NCI-H2196 treated with DMSO at 0.1 percent for 48 hours (cell line): ENCODE data around the gene MAPKAPK3.
"Not testable (repeated sequence)": the region's sequence is repeated elsewhere in the genome, so short reads cannot be mapped to it uniquely, and the experiment has no call there.

Experiments used
- DNase-seq: peaks from one replicate; lab custom pipeline; 2025; ENCODE audit not compliant: unreplicated experiment; lab: John Stamatoyannopoulos, UW

The MAPKAPK3 gene

GRCh38 chr3:50652709-50653108 is 35.8 kb downstream of the MAPKAPK3 start:
- DNase-seq, result no peak

GRCh38 chr3:50653937-50654595 is 37.1 kb downstream of the MAPKAPK3 start:
- no peak for DNase-seq

- no peak for DNase-seq
Observed at GRCh38 chr3:50655009-50655830, 38.3 kb downstream of the MAPKAPK3 start.

- DNase-seq, result no peak
Observed at GRCh38 chr3:50656417-50657195, 39.7 kb downstream of the MAPKAPK3 start.

GRCh38 chr3:50657407-50657806 is 40.5 kb downstream of the MAPKAPK3 start:
- no peak for DNase-seq

- DNase-seq, result no peak
Observed at GRCh38 chr3:50657816-50658215, 40.9 kb downstream of the MAPKAPK3 start.

GRCh38 chr3:50658416-50658815 is 41.5 kb downstream of the MAPKAPK3 start:
- no peak for DNase-seq

- DNase-seq, result no peak
Observed at GRCh38 chr3:50658831-50659230, 41.9 kb downstream of the MAPKAPK3 start.

- DNase-seq, result no peak
Observed at GRCh38 chr3:50660386-50660785, 43.4 kb downstream of the MAPKAPK3 start.

- DNase-seq, result no peak
Observed at GRCh38 chr3:50661321-50661837, 44.4 kb downstream of the MAPKAPK3 start.

GRCh38 chr3:50662408-50662807 is 45.5 kb downstream of the MAPKAPK3 start:
- no peak for DNase-seq

GRCh38 chr3:50665081-50665840 is 48.3 kb downstream of the MAPKAPK3 start:
- no peak for DNase-seq

GRCh38 chr3:50665841-50666115 is 48.8 kb downstream of the MAPKAPK3 start:
- DNase-seq, result not testable (repeated sequence)

GRCh38 chr3:50666837-50667236 is 49.9 kb downstream of the MAPKAPK3 start:
- DNase-seq, result no peak

GRCh38 chr3:50671331-50671730 is 54.4 kb downstream of the MAPKAPK3 start:
- peak; percentile 52 for DNase-seq

- no peak for DNase-seq
Observed at GRCh38 chr3:50672656-50673055, 55.7 kb downstream of the MAPKAPK3 start.

GRCh38 chr3:50673931-50674330 is 57.0 kb downstream of the MAPKAPK3 start:
- no peak for DNase-seq

- peak; percentile 4 for DNase-seq
Observed at GRCh38 chr3:50674349-50675178, 57.6 kb downstream of the MAPKAPK3 start, which contains the start of gene DOCK3. TSS of gene DOCK3 (plus strand) at chr3:50674927. CDS start at chr3:50675264, 337 bp downstream.

GRCh38 chr3:50675179-50676030 is 58.5 kb downstream of the MAPKAPK3 start:
- DNase-seq, result peak; percentile 15
